Measurements from ENCODE around the gene PARP9. TPM values are rescaled to one million over a fixed set of nuclear protein-coding genes. Genes with fewer than 3 reads are reported as not detected.

The PARP9 gene
- total and polyA plus RNA-seq, 2 of the 4 experiments (the other 2 are of a cell fraction), result 6.7 to 7.7 TPM

DNA sequence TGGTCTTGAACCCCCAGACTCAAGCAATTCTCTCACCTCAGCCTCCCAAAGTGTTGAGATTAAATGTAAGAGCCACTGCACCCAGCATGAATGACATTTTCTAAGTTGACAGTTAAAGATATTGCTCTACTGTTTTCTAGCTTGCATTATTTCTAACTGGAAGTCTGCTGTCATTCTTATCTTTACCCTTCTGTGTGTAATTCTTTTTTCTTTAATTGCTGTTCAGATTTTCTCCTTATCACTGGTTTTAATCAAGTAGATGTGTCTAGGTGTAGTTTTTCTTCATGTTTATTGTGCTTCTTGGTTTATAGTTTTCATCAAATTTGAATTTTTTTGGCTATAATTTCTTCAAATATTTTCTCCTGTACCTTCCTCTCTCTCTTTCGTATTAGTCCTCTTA is 18.3 kb upstream of the PARP9 start:
- no peak overlapping the region for H3K4ac ChIP-seq (ENCODE audit: low read depth, low read length)
- H4K20me1 ChIP-seq (ENCODE audit: insufficient read depth, low read length), result no peaks in the 10 kb centered on the region
- no peak overlapping the region for H4K8ac ChIP-seq (ENCODE audit: low read depth in 2 of 2, low read length in 2 of 2)
- H3K27me3 ChIP-seq (ENCODE audit: control insufficient read depth, insufficient read depth, low read length), result no peaks in the 10 kb centered on the region
- H2BK20ac ChIP-seq (ENCODE audit: low read depth, low read length), result no peak overlapping the region
- ChIA-PET CTCF (no interaction called here), POLR2A (ENCODE audit: unreplicated experiment) (no interaction called here)
- peaks cover under 1% of the 10 kb centered on the region; the same call in 1 of the 2 replicates for H3K4me1 ChIP-seq (ENCODE audit: control insufficient read depth, insufficient read depth, low read length)
- H3K79me1 ChIP-seq (ENCODE audit: low read depth in 1 of 2, low read length in 2 of 2), result no peaks in the 10 kb centered on the region
- no peak overlapping the region for H2BK5ac ChIP-seq (ENCODE audit: low read depth, low read length, poor library complexity, severe bottlenecking)
- no peak overlapping the region for H2AFZ ChIP-seq (replicated peaks; ENCODE audit: low read length, poor library complexity)
- ATAC-seq (ENCODE audit: low read depth) (no peak), DNase-seq (no peak)
- TF ChIP-seq RFX5 (IDR thresholded peaks at IDR 0.05; ENCODE audit: low read depth, low read length) (no peak), NFE2L2 (IDR thresholded peaks at IDR 0.05; ENCODE audit: low read depth, low read length) (no peak), RAD21 (IDR thresholded peaks at IDR 0.05; ENCODE audit: low read length) (no peak), RCOR1 (IDR thresholded peaks at IDR 0.05; ENCODE audit: insufficient replicate concordance, low read length) (no peak), MXI1 (IDR thresholded peaks at IDR 0.05; ENCODE audit: borderline replicate concordance, low read depth, low read length) (no peak), CHD1 (IDR thresholded peaks at IDR 0.05; ENCODE audit: low read depth, low read length) (no peak), FOS (IDR thresholded peaks at IDR 0.05; ENCODE audit: low read depth, low read length) (no peak)
- no peak overlapping the region for H3K14ac ChIP-seq (replicated peaks; ENCODE audit: low read depth, low read length)
- no peaks in the 10 kb centered on the region for H3K9me1 ChIP-seq (ENCODE audit: insufficient read depth, low read length)
- no peak overlapping the region for H3K18ac ChIP-seq (ENCODE audit: low read depth, low read length)
- intact Hi-C loops (cut with micrococcal nuclease), result no loop called here
- in situ Hi-C loops (cut with MboI; ENCODE audit: low sequenced_read_pairs), result no loop called here
- H2BK120ac ChIP-seq (ENCODE audit: low read depth, low read length), result no peak overlapping the region
- no TSS peak for BruUV-seq (replicated peaks)
- WGBS, 2 experiments (ENCODE audit: extremely low coverage in 2 of 2, insufficient read length in 1 of 2), result no CpG with 5 or more reads among the region's 1 CpG
- no peak overlapping the region for H4K91ac ChIP-seq (ENCODE audit: insufficient read depth, low read depth, low read length)
- no peak overlapping the region for H3K4me3 ChIP-seq (ENCODE audit: insufficient read depth, low read depth, low read length)
- no peak overlapping the region for H2AK5ac ChIP-seq (ENCODE audit: low read depth, low read length)
- H3K56ac ChIP-seq (ENCODE audit: extremely low read depth, insufficient read depth, low read length), result no peak overlapping the region
- H4K5ac ChIP-seq (ENCODE audit: low read depth, low read length), result no peak overlapping the region
- H3K9me3 ChIP-seq (ENCODE audit: control insufficient read depth, insufficient read depth, low read length), result peaks cover 7% of the 10 kb centered on the region
- dilution Hi-C loops (cut with HindIII; ENCODE audit: low sequenced_read_pairs, unreplicated experiment), result no loop called here
- no peak overlapping the region for H3K9ac ChIP-seq (ENCODE audit: low read depth, low read length)
- no peak overlapping the region for H3K23ac ChIP-seq (ENCODE audit: low read depth, low read length)
- H2BK15ac ChIP-seq (ENCODE audit: low read depth, low read length), result no peak overlapping the region
- H3K4me2 ChIP-seq (ENCODE audit: low read depth, low read length), result no peak overlapping the region
- H3K36me3 ChIP-seq (ENCODE audit: control insufficient read depth, insufficient read depth, low read length), result no peaks in the 10 kb centered on the region
- no peak overlapping the region for H3K27ac ChIP-seq (ENCODE audit: insufficient read depth, low read length)
- H2AK9ac ChIP-seq (replicated peaks; ENCODE audit: low read depth, low read length, poor library complexity), result no peak overlapping the region

Data from IMR-90 (cell line).